ENCODE measurements around the gene TMEM175.

Gene TMEM175

DNA sequence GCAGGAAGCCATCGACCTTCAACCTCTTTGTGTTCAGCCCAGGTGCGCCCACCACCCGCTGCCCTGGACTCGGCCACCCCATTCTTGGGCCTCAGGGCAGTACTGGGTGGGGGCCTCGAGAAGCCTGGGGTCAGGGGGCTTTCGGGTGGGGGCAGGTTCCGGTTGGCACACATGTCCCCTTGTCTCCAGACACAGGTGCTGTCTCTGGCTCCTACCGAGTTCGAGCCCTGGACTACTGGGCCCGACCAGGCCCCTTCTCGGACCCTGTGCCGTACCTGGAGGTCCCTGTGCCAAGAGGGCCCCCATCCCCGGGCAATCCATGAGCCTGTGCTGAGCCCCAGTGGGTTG lies 71.8 kb downstream of the TMEM175 start:
- no peak for DNase-seq (ENCODE audit: low read depth)

DNA sequence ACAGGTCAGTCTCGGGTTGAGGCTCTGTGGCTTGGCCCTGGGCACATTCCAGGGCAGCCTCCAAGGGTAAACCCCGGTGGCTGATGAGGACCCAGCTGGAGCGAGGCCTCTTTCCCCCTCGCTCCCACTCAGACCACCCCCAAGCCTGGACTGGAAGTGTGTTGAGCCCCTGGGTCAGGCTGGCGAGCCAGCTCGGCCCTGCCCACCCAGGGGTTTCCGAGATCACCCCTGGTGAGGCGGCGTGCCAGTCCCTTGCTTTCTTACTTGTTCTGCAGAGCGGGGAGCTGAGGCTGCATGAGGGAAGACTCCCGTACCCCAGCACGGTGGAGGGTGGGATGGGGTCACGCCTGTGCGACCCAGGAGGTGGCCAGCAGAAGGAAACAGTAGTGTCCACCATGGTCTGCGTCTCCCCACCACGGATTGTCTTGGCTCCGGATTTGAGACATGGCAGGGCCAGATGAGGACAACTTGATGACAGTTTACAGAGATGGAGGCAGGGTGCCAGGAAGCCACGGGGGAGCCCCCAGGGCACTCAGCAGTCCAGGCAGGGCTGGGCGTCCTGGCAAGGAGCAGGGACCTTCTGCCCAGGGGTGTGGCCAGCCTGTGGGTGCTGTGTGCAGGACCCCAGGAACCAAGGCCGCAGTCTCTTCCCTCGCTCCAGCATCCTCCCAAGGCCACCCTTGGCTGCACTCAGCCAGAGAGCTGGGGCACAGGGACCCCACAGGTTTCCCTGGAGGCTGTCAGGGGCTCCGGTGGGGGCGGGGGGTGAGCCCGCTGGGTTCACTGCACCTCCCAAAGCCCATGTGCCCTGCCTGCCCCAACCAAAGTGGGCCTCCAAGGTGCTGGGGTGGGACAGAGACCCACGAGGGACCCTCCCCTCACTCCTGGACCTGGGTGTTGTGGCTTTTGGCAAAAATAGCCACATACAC lies 72.6 kb downstream of the TMEM175 start:
- no peak for DNase-seq (ENCODE audit: low read depth)

DNA sequence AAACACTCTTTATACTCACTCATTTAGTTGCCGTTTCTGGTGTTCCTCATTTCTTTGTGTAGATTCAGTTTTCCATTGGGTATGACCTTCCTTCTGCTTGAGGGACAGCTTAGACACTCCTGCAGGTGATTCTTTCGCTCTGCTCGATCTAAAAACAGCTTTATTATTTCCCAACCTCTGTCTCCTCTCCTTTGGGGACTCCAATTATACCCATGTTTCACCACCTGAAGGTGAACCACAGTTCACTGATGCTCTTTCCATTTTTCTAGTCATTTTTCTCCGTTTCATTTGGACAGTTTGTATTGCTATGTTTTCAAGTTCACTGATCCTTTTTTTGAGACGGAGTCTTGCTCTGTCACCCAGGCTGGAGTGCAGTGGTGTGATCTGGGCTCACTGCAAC lies 74.6 kb downstream of the TMEM175 start:
- DNase-seq (ENCODE audit: low read depth) = no peak

All from EH (cell line).